ENCODE data around the gene CLCN2. TPM values are rescaled to one million over a fixed set of nuclear protein-coding genes. Genes with fewer than 3 reads are reported as not detected.
A peak's percentile ranks its signal among the peaks of the same experiment; 100 is the strongest.

CLCN2 gene
- total RNA-seq, 1 donor from 2014 or later = 9.0 TPM

DNA sequence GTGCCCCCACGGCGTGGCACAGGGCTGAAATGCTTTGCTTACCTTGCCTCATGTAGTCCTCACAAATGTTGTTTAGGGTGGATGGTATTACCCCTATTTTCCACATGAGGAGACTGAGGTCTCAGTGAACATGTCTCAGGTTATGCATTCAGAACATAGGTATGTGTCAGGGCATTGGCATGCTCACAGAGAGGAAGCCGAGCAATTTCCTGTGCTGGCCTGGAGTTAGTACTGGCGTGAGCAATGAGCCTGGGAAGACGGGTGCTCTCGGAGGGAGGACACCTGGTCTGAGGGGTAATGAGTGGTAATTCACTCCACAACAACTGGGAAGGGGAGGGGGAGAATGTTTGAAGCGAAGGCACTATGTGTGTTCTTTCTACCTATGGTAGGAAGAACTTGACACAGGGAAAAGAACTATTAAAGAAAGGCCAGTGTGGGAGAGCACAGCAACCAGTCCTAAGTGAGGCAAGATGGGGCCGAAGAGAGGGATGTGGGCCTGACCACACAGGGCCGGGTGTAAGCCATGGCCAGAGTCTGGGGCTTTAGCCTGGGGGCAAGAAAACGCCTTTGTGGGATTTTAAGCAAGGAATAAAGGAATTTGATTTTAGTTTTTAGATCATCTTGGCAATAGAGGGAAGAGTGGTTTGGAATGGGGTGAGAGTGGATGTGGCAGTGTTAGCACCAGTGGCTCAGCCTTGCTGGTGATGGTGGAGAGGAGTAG, 28.9 kb downstream of the CLCN2 start:
- peak; percentile 94 for DNase-seq (ENCODE audit: low read depth)
- Histone ChIP-seq H3K36me3 (ENCODE audit: insufficient read depth, low read length) (peaks cover 58% of the 10 kb centered on the region), H3K27ac (ENCODE audit: low read depth, low read length) (peak overlapping the region; percentile 96), H4K20me1 (ENCODE audit: insufficient read depth, low read length) (peaks cover 83% of the 10 kb centered on the region), H3K4me3 (ENCODE audit: insufficient read depth, low read depth, low read length) (no peak overlapping the region), H3K9ac (ENCODE audit: low read length) (peak overlapping the region; percentile 71), H3K27me3 (ENCODE audit: insufficient read depth, low read length) (no peaks in the 10 kb centered on the region), H2AFZ (ENCODE audit: low read depth, low read length) (no peak overlapping the region), H3K9me3 (ENCODE audit: insufficient read depth, low read depth, low read length) (no peaks in the 10 kb centered on the region), H3K4me2 (ENCODE audit: low read length) (peak overlapping the region; percentile 51), H3K79me2 (ENCODE audit: insufficient read depth, low read length) (peaks cover 67% of the 10 kb centered on the region), H3K4me1 (ENCODE audit: insufficient read depth, low read length) (peaks cover 61% of the 10 kb centered on the region)
- no peaks in the 10 kb centered on the region for H3K9me3 Mint-ChIP-seq (ENCODE audit: unreplicated experiment)
- no peaks in the 10 kb centered on the region for H3K27me3 Mint-ChIP-seq (ENCODE audit: low read depth, unreplicated experiment)
- TF ChIP-seq EZH2 (IDR thresholded peaks at IDR 0.05; ENCODE audit: insufficient read depth, low read length) = no peak
- TF ChIP-seq CTCF (IDR thresholded peaks at IDR 0.05; ENCODE audit: insufficient read depth, low read depth, low read length) = no peak
- H3K4me3 Mint-ChIP-seq (ENCODE audit: unreplicated experiment) = peak overlapping the region; percentile 69
- H3K27ac Mint-ChIP-seq (ENCODE audit: unreplicated experiment) = peak overlapping the region; percentile 96
- H3K36me3 Mint-ChIP-seq (ENCODE audit: low read depth, unreplicated experiment) = peaks cover 43% of the 10 kb centered on the region
- FAIRE-seq = peak; percentile 86
- H3K4me1 Mint-ChIP-seq (ENCODE audit: low read depth, unreplicated experiment) = peaks cover 54% of the 10 kb centered on the region

DNA sequence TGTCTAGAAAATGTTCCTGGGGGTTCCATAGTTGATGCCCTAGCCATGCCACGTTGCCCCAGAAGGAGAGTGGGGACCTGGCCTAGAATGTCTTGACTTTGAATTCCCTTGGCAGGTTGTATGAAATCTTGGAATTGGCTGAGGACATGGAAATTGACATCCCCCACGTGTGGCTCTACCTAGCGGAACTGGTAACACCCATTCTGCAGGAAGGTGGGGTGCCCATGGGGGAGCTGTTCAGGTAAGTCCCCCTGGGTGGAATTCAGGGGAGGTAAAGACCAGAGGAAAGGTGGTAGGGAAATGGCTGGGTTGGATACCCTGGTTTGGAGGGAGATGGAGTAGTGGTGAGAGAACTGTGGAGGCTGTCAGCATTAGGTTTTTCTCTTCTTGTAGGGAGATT, 32.9 kb downstream of the CLCN2 start:
- peaks cover 90% of the 10 kb centered on the region for H3K79me2 ChIP-seq (ENCODE audit: insufficient read depth, low read length)
- H3K36me3 ChIP-seq (ENCODE audit: insufficient read depth, low read length) = peaks cover 85% of the 10 kb centered on the region
- peaks cover 98% of the 10 kb centered on the region for H4K20me1 ChIP-seq (ENCODE audit: insufficient read depth, low read length)
- no peak overlapping the region for H3K9ac ChIP-seq (ENCODE audit: low read length)
- H3K9me3 Mint-ChIP-seq (ENCODE audit: unreplicated experiment) = no peaks in the 10 kb centered on the region
- no peak overlapping the region for H3K4me3 Mint-ChIP-seq (ENCODE audit: unreplicated experiment)
- no peaks in the 10 kb centered on the region for H3K27me3 ChIP-seq (ENCODE audit: insufficient read depth, low read length)
- no peak overlapping the region for H3K4me3 ChIP-seq (ENCODE audit: insufficient read depth, low read depth, low read length)
- TF ChIP-seq CTCF (IDR thresholded peaks at IDR 0.05; ENCODE audit: insufficient read depth, low read depth, low read length) (no peak), EZH2 (IDR thresholded peaks at IDR 0.05; ENCODE audit: insufficient read depth, low read length) (no peak)
- peaks cover 65% of the 10 kb centered on the region for H3K36me3 Mint-ChIP-seq (ENCODE audit: low read depth, unreplicated experiment)
- peaks cover 25% of the 10 kb centered on the region for H3K4me1 Mint-ChIP-seq (ENCODE audit: low read depth, unreplicated experiment)
- FAIRE-seq = no peak
- no peak overlapping the region for H3K27ac ChIP-seq (ENCODE audit: low read depth, low read length)
- no peak for DNase-seq (ENCODE audit: low read depth)
- H3K4me1 ChIP-seq (ENCODE audit: insufficient read depth, low read length) = peaks cover 25% of the 10 kb centered on the region
- H3K9me3 ChIP-seq (ENCODE audit: insufficient read depth, low read depth, low read length) = no peaks in the 10 kb centered on the region
- no peaks in the 10 kb centered on the region for H3K27me3 Mint-ChIP-seq (ENCODE audit: low read depth, unreplicated experiment)
- H3K4me2 ChIP-seq (ENCODE audit: low read length) = no peak overlapping the region
- H2AFZ ChIP-seq (ENCODE audit: low read depth, low read length) = no peak overlapping the region
- peak overlapping the region; percentile 44 for H3K27ac Mint-ChIP-seq (ENCODE audit: unreplicated experiment)

DNA sequence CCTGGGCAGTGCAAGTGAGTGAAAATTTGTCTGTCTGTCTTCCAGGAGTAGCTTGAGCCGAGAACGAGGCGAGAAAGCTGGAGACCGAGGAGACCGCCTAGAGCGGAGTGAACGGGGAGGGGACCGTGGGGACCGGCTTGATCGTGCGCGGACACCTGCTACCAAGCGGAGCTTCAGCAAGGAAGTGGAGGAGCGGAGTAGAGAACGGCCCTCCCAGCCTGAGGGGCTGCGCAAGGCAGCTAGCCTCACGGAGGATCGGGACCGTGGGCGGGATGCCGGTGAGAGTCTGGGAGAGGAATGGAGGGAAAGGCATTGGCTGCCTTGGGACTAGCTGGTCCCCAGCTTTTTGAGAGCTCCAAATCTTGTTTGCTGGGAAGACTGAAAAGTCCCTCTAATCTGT, 34.2 kb downstream of the CLCN2 start:
- TF ChIP-seq EZH2 (IDR thresholded peaks at IDR 0.05; ENCODE audit: insufficient read depth, low read length) = no peak
- TF ChIP-seq CTCF (IDR thresholded peaks at IDR 0.05; ENCODE audit: insufficient read depth, low read depth, low read length) = no peak
- no peaks in the 10 kb centered on the region for H3K27me3 ChIP-seq (ENCODE audit: insufficient read depth, low read length)
- peaks cover 12% of the 10 kb centered on the region for H3K4me1 ChIP-seq (ENCODE audit: insufficient read depth, low read length)
- H3K4me3 ChIP-seq (ENCODE audit: insufficient read depth, low read depth, low read length) = no peak overlapping the region
- Mint-ChIP-seq H3K27ac (ENCODE audit: unreplicated experiment) (no peak overlapping the region), H3K4me3 (ENCODE audit: unreplicated experiment) (peak overlapping the region; percentile 34), H3K27me3 (ENCODE audit: low read depth, unreplicated experiment) (no peaks in the 10 kb centered on the region), H3K4me1 (ENCODE audit: low read depth, unreplicated experiment) (peaks cover 15% of the 10 kb centered on the region), H3K9me3 (ENCODE audit: unreplicated experiment) (no peaks in the 10 kb centered on the region), H3K36me3 (ENCODE audit: low read depth, unreplicated experiment) (peaks cover 60% of the 10 kb centered on the region)
- H3K79me2 ChIP-seq (ENCODE audit: insufficient read depth, low read length) = peaks cover 90% of the 10 kb centered on the region
- FAIRE-seq = no peak
- no peak overlapping the region for H3K27ac ChIP-seq (ENCODE audit: low read depth, low read length)
- H3K36me3 ChIP-seq (ENCODE audit: insufficient read depth, low read length) = peaks cover 87% of the 10 kb centered on the region
- H4K20me1 ChIP-seq (ENCODE audit: insufficient read depth, low read length) = peaks cover 98% of the 10 kb centered on the region
- no peak overlapping the region for H3K9ac ChIP-seq (ENCODE audit: low read length)
- H3K9me3 ChIP-seq (ENCODE audit: insufficient read depth, low read depth, low read length) = no peaks in the 10 kb centered on the region
- DNase-seq (ENCODE audit: low read depth) = no peak
- no peak overlapping the region for H2AFZ ChIP-seq (ENCODE audit: low read depth, low read length)
- H3K4me2 ChIP-seq (ENCODE audit: low read length) = no peak overlapping the region

Measured in astrocyte (in vitro differentiated cells and primary cell).